Measurements from ENCODE around the gene RNF17. TPM values are rescaled to one million over a fixed set of nuclear protein-coding genes. Genes with fewer than 3 reads are reported as not detected.
A peak's percentile ranks its signal among the peaks of the same experiment; 100 is the strongest.

The RNF17 gene, protein sequence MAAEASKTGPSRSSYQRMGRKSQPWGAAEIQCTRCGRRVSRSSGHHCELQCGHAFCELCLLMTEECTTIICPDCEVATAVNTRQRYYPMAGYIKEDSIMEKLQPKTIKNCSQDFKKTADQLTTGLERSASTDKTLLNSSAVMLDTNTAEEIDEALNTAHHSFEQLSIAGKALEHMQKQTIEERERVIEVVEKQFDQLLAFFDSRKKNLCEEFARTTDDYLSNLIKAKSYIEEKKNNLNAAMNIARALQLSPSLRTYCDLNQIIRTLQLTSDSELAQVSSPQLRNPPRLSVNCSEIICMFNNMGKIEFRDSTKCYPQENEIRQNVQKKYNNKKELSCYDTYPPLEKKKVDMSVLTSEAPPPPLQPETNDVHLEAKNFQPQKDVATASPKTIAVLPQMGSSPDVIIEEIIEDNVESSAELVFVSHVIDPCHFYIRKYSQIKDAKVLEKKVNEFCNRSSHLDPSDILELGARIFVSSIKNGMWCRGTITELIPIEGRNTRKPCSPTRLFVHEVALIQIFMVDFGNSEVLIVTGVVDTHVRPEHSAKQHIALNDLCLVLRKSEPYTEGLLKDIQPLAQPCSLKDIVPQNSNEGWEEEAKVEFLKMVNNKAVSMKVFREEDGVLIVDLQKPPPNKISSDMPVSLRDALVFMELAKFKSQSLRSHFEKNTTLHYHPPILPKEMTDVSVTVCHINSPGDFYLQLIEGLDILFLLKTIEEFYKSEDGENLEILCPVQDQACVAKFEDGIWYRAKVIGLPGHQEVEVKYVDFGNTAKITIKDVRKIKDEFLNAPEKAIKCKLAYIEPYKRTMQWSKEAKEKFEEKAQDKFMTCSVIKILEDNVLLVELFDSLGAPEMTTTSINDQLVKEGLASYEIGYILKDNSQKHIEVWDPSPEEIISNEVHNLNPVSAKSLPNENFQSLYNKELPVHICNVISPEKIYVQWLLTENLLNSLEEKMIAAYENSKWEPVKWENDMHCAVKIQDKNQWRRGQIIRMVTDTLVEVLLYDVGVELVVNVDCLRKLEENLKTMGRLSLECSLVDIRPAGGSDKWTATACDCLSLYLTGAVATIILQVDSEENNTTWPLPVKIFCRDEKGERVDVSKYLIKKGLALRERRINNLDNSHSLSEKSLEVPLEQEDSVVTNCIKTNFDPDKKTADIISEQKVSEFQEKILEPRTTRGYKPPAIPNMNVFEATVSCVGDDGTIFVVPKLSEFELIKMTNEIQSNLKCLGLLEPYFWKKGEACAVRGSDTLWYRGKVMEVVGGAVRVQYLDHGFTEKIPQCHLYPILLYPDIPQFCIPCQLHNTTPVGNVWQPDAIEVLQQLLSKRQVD (N-terminal part only)
- total RNA-seq: not detected

DNA sequence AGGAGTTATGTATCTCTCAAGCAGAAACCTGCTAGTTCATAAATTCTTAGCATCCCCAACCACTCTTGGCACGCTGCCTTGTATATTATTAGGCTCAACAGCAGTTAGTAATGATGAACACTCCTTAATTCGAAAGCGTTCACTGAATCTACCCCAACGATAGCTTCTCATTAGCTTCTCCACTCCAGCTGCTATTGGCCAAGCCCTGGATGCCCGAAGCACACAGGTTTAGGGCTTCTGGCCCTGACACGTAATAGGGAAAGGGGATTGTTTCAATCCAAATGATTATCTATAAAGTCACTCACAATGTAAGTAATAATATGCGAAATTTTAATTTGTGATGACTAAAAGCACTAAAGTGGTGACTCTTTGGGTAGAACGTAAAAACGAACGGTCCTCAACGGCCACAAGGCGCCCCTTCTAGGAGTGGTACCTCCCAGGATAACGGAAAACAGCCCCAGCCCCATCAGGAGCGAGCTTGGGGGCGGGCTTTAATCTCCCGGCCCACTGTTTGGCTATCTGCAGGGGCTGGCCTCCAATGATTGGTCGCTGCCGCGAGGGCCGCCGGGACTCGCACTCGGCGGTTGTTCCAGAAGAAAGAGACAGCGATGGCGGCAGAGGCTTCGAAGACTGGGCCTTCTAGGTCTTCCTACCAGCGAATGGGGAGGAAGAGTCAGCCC is at the start of gene RNF17:
RNF17 (plus strand) TSS at position 574 of the 680 bp plus-strand sequence; CDS start at position 609, 35 bp downstream.
- Mint-ChIP-seq H3K4me3 (no peak within 1 kb of the TSS), H3K9me3 (no peaks in the 10 kb centered on the region), H3K27me3 (ENCODE audit: low read depth) (peaks cover 4% of the 10 kb centered on the region), H3K4me1 (ENCODE audit: low read depth) (no peaks in the 10 kb centered on the region), H3K27ac (no peak within 1 kb of the TSS), H3K36me3 (ENCODE audit: low read depth) (no peaks in the 10 kb centered on the region)
- CTCF ChIA-PET: no interaction called here
- no peak for DNase-seq
- intact Hi-C loops (cut with micrococcal nuclease): no loop called here

GRCh38 chr13:24716011-24716410 is 48.0 kb upstream of the RNF17 start:
- DNase-seq: no peak
- Mint-ChIP-seq H3K9me3 (no peaks in the 10 kb centered on the region), H3K4me1 (ENCODE audit: low read depth) (no peaks in the 10 kb centered on the region), H3K27ac (no peak overlapping the region), H3K4me3 (no peak overlapping the region), H3K36me3 (ENCODE audit: low read depth) (no peaks in the 10 kb centered on the region), H3K27me3 (ENCODE audit: low read depth) (peaks cover 4% of the 10 kb centered on the region)
- intact Hi-C loops (cut with micrococcal nuclease): no loop called here
- CTCF ChIA-PET: interaction anchor here (1.7 to 4.3 kb wide), 2 partner anchors 10 to 22 kb away, joined by 5 to 17 read pairs; no protein-coding TSS in a partner anchor

DNA sequence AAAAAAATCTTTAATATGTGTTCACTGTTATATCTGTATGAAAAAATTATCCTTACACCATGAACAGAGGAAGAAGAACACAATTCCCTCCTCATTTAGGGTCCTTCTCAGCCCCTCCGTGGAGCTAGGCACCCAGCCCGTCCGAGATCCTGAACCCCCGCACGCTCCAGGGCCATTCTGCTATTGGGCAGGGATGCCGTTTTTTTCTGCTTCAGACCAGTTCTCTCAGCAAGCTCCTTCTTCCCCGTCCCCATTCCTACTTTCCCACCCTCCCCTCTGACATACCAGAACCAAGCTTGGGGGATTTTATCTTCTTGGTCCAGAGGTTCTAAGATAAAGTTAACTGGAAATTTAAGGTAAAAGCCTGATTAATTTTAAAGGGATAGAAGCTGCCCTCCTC is 47.5 kb upstream of the RNF17 start:
- DNase-seq: no peak
- peaks cover 4% of the 10 kb centered on the region for H3K27me3 Mint-ChIP-seq (ENCODE audit: low read depth)
- no peaks in the 10 kb centered on the region for H3K36me3 Mint-ChIP-seq (ENCODE audit: low read depth)
- CTCF ChIA-PET: interaction anchor here (1.7 to 4.3 kb wide), 2 partner anchors 10 to 22 kb away, joined by 5 to 17 read pairs; no protein-coding TSS in a partner anchor
- H3K4me1 Mint-ChIP-seq (ENCODE audit: low read depth): no peaks in the 10 kb centered on the region
- H3K4me3 Mint-ChIP-seq: no peak overlapping the region
- H3K9me3 Mint-ChIP-seq: no peaks in the 10 kb centered on the region
- intact Hi-C loops (cut with micrococcal nuclease): no loop called here
- H3K27ac Mint-ChIP-seq: no peak overlapping the region

- Mint-ChIP-seq H3K4me3 (no peak overlapping the region), H3K27ac (no peak overlapping the region), H3K27me3 (ENCODE audit: low read depth) (peaks cover 4% of the 10 kb centered on the region), H3K36me3 (ENCODE audit: low read depth) (no peaks in the 10 kb centered on the region), H3K4me1 (ENCODE audit: low read depth) (no peaks in the 10 kb centered on the region), H3K9me3 (no peaks in the 10 kb centered on the region)
- no peak for DNase-seq
- CTCF ChIA-PET: interaction anchor here (1.7 to 4.3 kb wide), 2 partner anchors 9 to 23 kb away, joined by 5 to 17 read pairs; no protein-coding TSS in a partner anchor
- intact Hi-C loops (cut with micrococcal nuclease): no loop called here
Observed at GRCh38 chr13:24717217-24717616, 46.8 kb upstream of the RNF17 start.

- Mint-ChIP-seq H3K9me3 (no peaks in the 10 kb centered on the region), H3K4me1 (ENCODE audit: low read depth) (no peaks in the 10 kb centered on the region), H3K27me3 (ENCODE audit: low read depth) (peaks cover 4% of the 10 kb centered on the region), H3K4me3 (no peak overlapping the region), H3K27ac (no peak overlapping the region), H3K36me3 (ENCODE audit: low read depth) (no peaks in the 10 kb centered on the region)
- CTCF ChIA-PET: no interaction called here
- intact Hi-C loops (cut with micrococcal nuclease): no loop called here
- no peak for DNase-seq
Observed at GRCh38 chr13:24718192-24718965, 45.6 kb upstream of the RNF17 start.

GRCh38 chr13:24719139-24719538 is 44.8 kb upstream of the RNF17 start:
- no peaks in the 10 kb centered on the region for H3K4me1 Mint-ChIP-seq (ENCODE audit: low read depth)
- no peaks in the 10 kb centered on the region for H3K9me3 Mint-ChIP-seq
- no peak overlapping the region for H3K4me3 Mint-ChIP-seq
- H3K36me3 Mint-ChIP-seq (ENCODE audit: low read depth): no peaks in the 10 kb centered on the region
- H3K27me3 Mint-ChIP-seq (ENCODE audit: low read depth): peaks cover 6% of the 10 kb centered on the region
- H3K27ac Mint-ChIP-seq: no peak overlapping the region
- intact Hi-C loops (cut with micrococcal nuclease): no loop called here
- DNase-seq: no peak
- CTCF ChIA-PET: interaction anchor here (0.7 to 1.2 kb wide), 4 partner anchors 10 to 139 kb away, joined by 3 to 5 read pairs (median 4); no protein-coding TSS in a partner anchor

- no peak overlapping the region for H3K4me3 Mint-ChIP-seq
- no peaks in the 10 kb centered on the region for H3K36me3 Mint-ChIP-seq (ENCODE audit: low read depth)
- CTCF ChIA-PET: interaction anchor here (0.7 to 6.2 kb wide), 7 partner anchors 10 to 64 kb away, joined by 3 to 94 read pairs (median 4); no protein-coding TSS in a partner anchor
- no peaks in the 10 kb centered on the region for H3K4me1 Mint-ChIP-seq (ENCODE audit: low read depth)
- H3K9me3 Mint-ChIP-seq: no peaks in the 10 kb centered on the region
- peaks cover 2% of the 10 kb centered on the region for H3K27me3 Mint-ChIP-seq (ENCODE audit: low read depth)
- no peak overlapping the region for H3K27ac Mint-ChIP-seq
- DNase-seq: no peak
- intact Hi-C loops (cut with micrococcal nuclease): no loop called here
Observed at GRCh38 chr13:24723206-24723605, 40.8 kb upstream of the RNF17 start.

DNA sequence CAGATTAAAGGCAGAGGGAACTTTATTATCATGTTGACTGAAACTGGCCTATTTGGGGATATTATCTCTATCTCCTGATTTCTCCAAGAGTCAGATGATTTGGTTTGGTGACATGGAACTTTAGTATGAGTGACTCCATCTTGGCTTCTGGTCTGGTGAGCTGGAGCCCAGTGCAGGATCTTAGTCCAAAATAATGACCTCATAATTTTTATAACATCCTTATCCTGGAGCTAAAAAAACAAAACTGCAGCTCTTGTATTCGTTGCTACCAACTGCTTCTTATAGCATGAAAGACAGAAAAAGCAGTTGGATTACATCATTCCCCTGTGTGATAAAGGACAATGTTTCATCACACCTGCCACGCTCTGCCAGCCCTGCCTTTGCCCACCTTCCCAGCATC is 39.3 kb upstream of the RNF17 start:
- Mint-ChIP-seq H3K4me1 (ENCODE audit: low read depth) (no peaks in the 10 kb centered on the region), H3K27me3 (ENCODE audit: low read depth) (peaks cover 4% of the 10 kb centered on the region), H3K4me3 (no peak overlapping the region), H3K36me3 (ENCODE audit: low read depth) (no peaks in the 10 kb centered on the region), H3K27ac (no peak overlapping the region), H3K9me3 (no peaks in the 10 kb centered on the region)
- intact Hi-C loops (cut with micrococcal nuclease): no loop called here
- CTCF ChIA-PET: interaction anchor here (1.0 to 6.2 kb wide), 5 partner anchors 10 to 144 kb away, joined by 4 to 94 read pairs (median 7); no protein-coding TSS in a partner anchor
- no peak for DNase-seq

GRCh38 chr13:24725379-24725778 is 38.6 kb upstream of the RNF17 start:
- H3K4me3 Mint-ChIP-seq: no peak overlapping the region
- CTCF ChIA-PET: interaction anchor here (1.0 to 6.2 kb wide), 6 partner anchors 10 to 145 kb away, joined by 4 to 94 read pairs (median 8); no protein-coding TSS in a partner anchor
- no peaks in the 10 kb centered on the region for H3K4me1 Mint-ChIP-seq (ENCODE audit: low read depth)
- no peak for DNase-seq
- intact Hi-C loops (cut with micrococcal nuclease): no loop called here
- H3K9me3 Mint-ChIP-seq: no peaks in the 10 kb centered on the region
- no peak overlapping the region for H3K27ac Mint-ChIP-seq
- peaks cover 4% of the 10 kb centered on the region for H3K27me3 Mint-ChIP-seq (ENCODE audit: low read depth)
- H3K36me3 Mint-ChIP-seq (ENCODE audit: low read depth): no peaks in the 10 kb centered on the region

GRCh38 chr13:24727731-24728601 is 36.0 kb upstream of the RNF17 start:
- peak; percentile 77 for DNase-seq
- H3K27ac Mint-ChIP-seq: no peak overlapping the region
- peaks cover 3% of the 10 kb centered on the region for H3K9me3 Mint-ChIP-seq
- H3K36me3 Mint-ChIP-seq (ENCODE audit: low read depth): no peaks in the 10 kb centered on the region
- CTCF ChIA-PET: interaction anchor here (0.6 to 6.2 kb wide), 30 partner anchors 12 to 494 kb away, joined by 3 to 94 read pairs (median 4); no protein-coding TSS in a partner anchor
- H3K4me3 Mint-ChIP-seq: no peak overlapping the region
- intact Hi-C loops (cut with micrococcal nuclease): loop anchor here (1.0 to 2.0 kb wide), 5 partner anchors 19 to 148 kb away; no protein-coding TSS in a partner anchor
- H3K4me1 Mint-ChIP-seq (ENCODE audit: low read depth): no peaks in the 10 kb centered on the region
- peaks cover 4% of the 10 kb centered on the region for H3K27me3 Mint-ChIP-seq (ENCODE audit: low read depth)
